ENCODE measurements around the gene TPSD1. TPM values are rescaled to one million over a fixed set of nuclear protein-coding genes. Genes with fewer than 3 reads are reported as not detected.
"Not testable (repeated sequence)": the region's sequence is repeated elsewhere in the genome, so short reads cannot be mapped to it uniquely, and the experiment has no call there.

TPSD1 gene
- total and polyA plus RNA-seq, 2 experiments from 2014 or later = 0.17 TPM; not detected in 1

GRCh38 chr16:1290860-1291575 is 35.1 kb downstream of the TPSD1 start (continued):
- TF ChIP-seq CTCF (conservative IDR thresholded peaks at IDR 0.05; ENCODE audit: low read depth in 2 of 2) (no peak), NANOG (IDR thresholded peaks at IDR 0.05; ENCODE audit: borderline replicate concordance) (no peak), POLR2AphosphoS5 (IDR thresholded peaks at IDR 0.05; ENCODE audit: low read depth) (no peak), ETS1 (IDR thresholded peaks at IDR 0.05) (no peak)

- Histone ChIP-seq H4K20me1 (replicated peaks; ENCODE audit: insufficient read depth) (no peaks in the 10 kb centered on the region), H3K4me2 (no peak overlapping the region), H3K27me3 (ENCODE audit: insufficient read depth) (peaks cover 32% of the 10 kb centered on the region), H3K4me1 (ENCODE audit: insufficient read depth) (peaks cover 25% of the 10 kb centered on the region), H3K9me2 (ENCODE audit: insufficient read depth) (no peaks in the 10 kb centered on the region), H3K79me2 (replicated peaks; ENCODE audit: insufficient read depth) (no peaks in the 10 kb centered on the region), H3K4me3 (no peak overlapping the region), H3K27ac (ENCODE audit: low read depth) (no peak overlapping the region), H3K36me3 (ENCODE audit: insufficient read depth) (no peaks in the 10 kb centered on the region), H3F3A (replicated peaks; ENCODE audit: low read depth) (peaks cover 6% of the 10 kb centered on the region; the same call in 1 of the 2 replicates), H2AFZ (no peak overlapping the region)
- H3K36me3 Mint-ChIP-seq (ENCODE audit: low read depth) = no peaks in the 10 kb centered on the region
- DNase-seq (ENCODE audit: low spot score) = no peak
- H3K4me1 Mint-ChIP-seq = peaks cover 38% of the 10 kb centered on the region
- H3K27ac Mint-ChIP-seq = no peak overlapping the region
- peaks cover 46% of the 10 kb centered on the region for H3K27me3 Mint-ChIP-seq (ENCODE audit: insufficient read depth, low read depth, poor library complexity)
- H3K4me3 Mint-ChIP-seq = no peak overlapping the region
- TF ChIP-seq CTCF (conservative IDR thresholded peaks at IDR 0.05; ENCODE audit: low read depth in 2 of 2) = no peak
- TF ChIP-seq POLR2AphosphoS5 (IDR thresholded peaks at IDR 0.05; ENCODE audit: low read depth) = no peak
- TF ChIP-seq ZNF114 (CRISPR knock-in tag; IDR thresholded peaks at IDR 0.05) = no peak
- no peak for TF ChIP-seq REST (IDR thresholded peaks at IDR 0.05; ENCODE audit: unreplicated experiment)
- TF ChIP-seq EZH2 (IDR thresholded peaks at IDR 0.05; ENCODE audit: low read depth, unreplicated experiment) = no peak
- no peak for ATAC-seq
- no peaks in the 10 kb centered on the region for H3K9me3 Mint-ChIP-seq
Observed at GRCh38 chr16:1291576-1291974, 35.7 kb downstream of the TPSD1 start.

GRCh38 chr16:1292208-1292607 is 36.3 kb downstream of the TPSD1 start:
- Histone ChIP-seq H3K4me1 (ENCODE audit: insufficient read depth) (peaks cover 25% of the 10 kb centered on the region), H3K27me3 (ENCODE audit: insufficient read depth) (peaks cover 32% of the 10 kb centered on the region)
- H2AFZ ChIP-seq; H3K9me3 Mint-ChIP-seq; H3K27ac ChIP-seq (ENCODE audit: low read depth); H3K9me2 ChIP-seq (ENCODE audit: insufficient read depth); H3K79me2 ChIP-seq (replicated peaks; ENCODE audit: insufficient read depth); H3K4me2 ChIP-seq; H3F3A ChIP-seq (replicated peaks; ENCODE audit: low read depth); H3K4me3 ChIP-seq; H3K4me3 Mint-ChIP-seq; H3K36me3 ChIP-seq (ENCODE audit: insufficient read depth); DNase-seq (ENCODE audit: low spot score); H4K20me1 ChIP-seq (replicated peaks; ENCODE audit: insufficient read depth); H3K27ac Mint-ChIP-seq; H3K36me3 Mint-ChIP-seq (ENCODE audit: low read depth); ATAC-seq: not testable (repeated sequence)
- Mint-ChIP-seq H3K4me1 (peaks cover 43% of the 10 kb centered on the region), H3K27me3 (ENCODE audit: insufficient read depth, low read depth, poor library complexity) (peaks cover 45% of the 10 kb centered on the region)

- Histone ChIP-seq H3K4me1 (ENCODE audit: insufficient read depth) (peaks cover 25% of the 10 kb centered on the region), H3K27me3 (ENCODE audit: insufficient read depth) (peaks cover 32% of the 10 kb centered on the region)
- not testable (repeated sequence) for H3K9me2 ChIP-seq (ENCODE audit: insufficient read depth); H3K9me3 Mint-ChIP-seq; H3K36me3 Mint-ChIP-seq (ENCODE audit: low read depth); H3F3A ChIP-seq (replicated peaks; ENCODE audit: low read depth); H3K4me3 ChIP-seq; H4K20me1 ChIP-seq (replicated peaks; ENCODE audit: insufficient read depth); DNase-seq (ENCODE audit: low spot score); H3K27ac Mint-ChIP-seq; H3K79me2 ChIP-seq (replicated peaks; ENCODE audit: insufficient read depth); H3K36me3 ChIP-seq (ENCODE audit: insufficient read depth); H3K4me3 Mint-ChIP-seq; H2AFZ ChIP-seq; H3K4me2 ChIP-seq; ATAC-seq; H3K27ac ChIP-seq (ENCODE audit: low read depth)
- peaks cover 41% of the 10 kb centered on the region for H3K27me3 Mint-ChIP-seq (ENCODE audit: insufficient read depth, low read depth, poor library complexity)
- peaks cover 40% of the 10 kb centered on the region for H3K4me1 Mint-ChIP-seq
Observed at GRCh38 chr16:1292808-1293207, 36.9 kb downstream of the TPSD1 start.
